ENCODE data around the gene SIGLEC5. TPM values are rescaled to one million over a fixed set of nuclear protein-coding genes. Genes with fewer than 3 reads are reported as not detected.

The SIGLEC5 gene
- total RNA-seq, 1 donor from 2014 or later, result not detected

DNA sequence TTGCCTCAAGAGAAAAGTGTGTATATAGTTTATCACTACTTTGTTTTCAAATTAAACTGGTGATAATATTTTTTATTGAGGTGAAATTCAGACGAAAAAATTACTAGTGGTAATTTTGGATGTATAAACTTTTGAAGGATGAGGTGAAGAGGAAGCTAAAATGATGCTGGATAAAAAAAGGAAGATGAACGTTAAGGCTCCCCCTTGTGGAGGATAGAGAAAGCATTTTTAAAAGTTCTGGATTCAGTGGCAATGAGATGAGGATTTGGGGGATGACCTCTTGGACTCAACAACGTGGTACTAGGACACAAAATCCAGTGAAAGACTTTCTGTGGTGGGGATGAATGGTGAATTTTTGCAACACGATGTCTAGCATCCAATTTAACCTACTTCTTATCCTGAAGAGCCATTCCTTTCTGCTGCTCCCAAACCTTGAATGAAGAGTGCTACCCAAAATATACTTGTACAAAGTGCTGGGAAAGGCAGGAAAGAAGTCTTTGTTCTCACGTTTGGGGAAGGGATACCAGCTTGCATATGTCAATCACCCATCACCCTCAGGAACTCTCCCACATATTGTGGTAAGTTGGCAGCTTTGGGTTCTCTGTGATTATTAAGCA, 7.3 kb upstream of the SIGLEC5 start:
- intact Hi-C loops (cut with DNase I), result no loop called here
- DNase-seq (no peak), ATAC-seq (ENCODE audit: poor library complexity) (no peak)

DNA sequence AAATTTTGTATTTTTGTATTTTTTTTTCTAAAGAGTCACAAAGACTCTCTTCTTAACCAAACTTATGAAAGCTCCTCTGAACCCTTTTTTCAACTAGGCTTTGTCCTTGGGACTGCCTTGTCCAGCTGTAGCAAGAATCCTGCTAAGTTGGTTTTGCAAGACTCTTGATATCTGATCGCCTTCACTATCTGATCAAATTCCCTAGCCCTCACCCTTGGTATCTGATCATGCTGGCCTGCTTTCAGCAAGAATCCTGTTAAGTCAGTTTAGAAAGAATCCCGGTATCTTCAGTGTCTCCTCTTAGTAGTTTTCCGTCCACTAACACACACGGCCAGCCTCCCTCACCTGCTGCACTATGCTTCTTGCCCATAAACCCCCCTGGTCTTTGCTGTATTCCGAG, 1.9 kb upstream of the SIGLEC5 start:
- DNase-seq, result no peak
- ATAC-seq (ENCODE audit: poor library complexity), result no peak
- intact Hi-C loops (cut with DNase I), result no loop called here

GRCh38 chr19:51628153-51628939, 1.9 kb downstream of the SIGLEC5 start:
- intact Hi-C loops (cut with DNase I), result no loop called here
- ATAC-seq (ENCODE audit: poor library complexity) (no peak), DNase-seq (no peak)

GRCh38 chr19:51627491-51628138, 2.6 kb downstream of the SIGLEC5 start:
- intact Hi-C loops (cut with DNase I), result no loop called here
- no peak for DNase-seq
- no peak for ATAC-seq (ENCODE audit: poor library complexity)

GRCh38 chr19:51626675-51627074, 3.5 kb downstream of the SIGLEC5 start:
- intact Hi-C loops (cut with DNase I), result no loop called here
- DNase-seq (no peak), ATAC-seq (ENCODE audit: poor library complexity) (no peak)

GRCh38 chr19:51621178-51621577, 9.0 kb downstream of the SIGLEC5 start:
- no peak for DNase-seq
- ATAC-seq (ENCODE audit: poor library complexity), result no peak
- intact Hi-C loops (cut with DNase I), result no loop called here

GRCh38 chr19:51615991-51616390, 14.2 kb downstream of the SIGLEC5 start:
- ATAC-seq (ENCODE audit: poor library complexity) (no peak), DNase-seq (no peak)
- intact Hi-C loops (cut with DNase I), result no loop called here

GRCh38 chr19:51614789-51615188, 15.4 kb downstream of the SIGLEC5 start:
- DNase-seq (no peak), ATAC-seq (ENCODE audit: poor library complexity) (no peak)
- intact Hi-C loops (cut with DNase I), result no loop called here

GRCh38 chr19:51610576-51610975, 19.6 kb downstream of the SIGLEC5 start:
- intact Hi-C loops (cut with DNase I), result no loop called here

DNA sequence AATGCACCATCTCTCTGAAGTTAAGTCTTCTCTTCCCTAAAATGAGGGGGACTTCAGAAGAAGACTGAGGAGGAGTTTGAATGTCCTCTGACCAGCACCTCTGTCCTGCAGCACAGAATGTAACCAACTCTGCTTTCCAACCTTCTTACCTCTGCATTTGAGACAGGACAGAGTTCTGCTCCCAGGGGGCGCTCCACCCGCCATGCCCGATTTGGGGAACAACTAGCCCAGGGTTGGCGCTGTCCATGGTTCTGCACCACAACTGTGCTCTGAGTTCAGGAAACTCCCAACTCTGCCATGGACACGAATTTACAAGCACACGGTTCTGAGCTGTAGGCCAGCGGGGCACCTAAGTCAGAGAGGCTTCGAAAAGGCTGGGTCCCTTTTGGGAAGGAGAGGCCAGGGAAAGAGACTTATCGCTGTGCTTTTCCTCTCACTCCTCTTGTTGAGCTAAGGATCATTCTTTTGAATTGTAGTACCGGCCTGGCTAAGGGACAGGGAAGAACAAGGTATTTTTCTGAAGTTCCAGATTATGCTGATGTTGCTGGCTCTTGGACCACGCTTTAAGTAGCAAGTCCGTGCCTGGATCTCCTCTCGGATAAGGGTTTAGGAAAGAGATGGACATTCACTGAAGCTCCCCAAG, 22.2 kb downstream of the SIGLEC5 start:
- intact Hi-C loops (cut with DNase I), result no loop called here
- peak; percentile 53 for ATAC-seq (ENCODE audit: poor library complexity)
- DNase-seq, result peak; percentile 91

More at GRCh38 chr19:51610576-51610975, 19.6 kb downstream of the SIGLEC5 start:
- no peak for ATAC-seq (ENCODE audit: poor library complexity)
- DNase-seq, result no peak

GRCh38 chr19:51607077-51607476, 23.1 kb downstream of the SIGLEC5 start:
- DNase-seq (no peak), ATAC-seq (ENCODE audit: poor library complexity) (no peak)
- intact Hi-C loops (cut with DNase I), result no loop called here

GRCh38 chr19:51602189-51602854, 27.9 kb downstream of the SIGLEC5 start:
- DNase-seq (no peak), ATAC-seq (ENCODE audit: poor library complexity) (no peak)
- intact Hi-C loops (cut with DNase I), result no loop called here

DNA sequence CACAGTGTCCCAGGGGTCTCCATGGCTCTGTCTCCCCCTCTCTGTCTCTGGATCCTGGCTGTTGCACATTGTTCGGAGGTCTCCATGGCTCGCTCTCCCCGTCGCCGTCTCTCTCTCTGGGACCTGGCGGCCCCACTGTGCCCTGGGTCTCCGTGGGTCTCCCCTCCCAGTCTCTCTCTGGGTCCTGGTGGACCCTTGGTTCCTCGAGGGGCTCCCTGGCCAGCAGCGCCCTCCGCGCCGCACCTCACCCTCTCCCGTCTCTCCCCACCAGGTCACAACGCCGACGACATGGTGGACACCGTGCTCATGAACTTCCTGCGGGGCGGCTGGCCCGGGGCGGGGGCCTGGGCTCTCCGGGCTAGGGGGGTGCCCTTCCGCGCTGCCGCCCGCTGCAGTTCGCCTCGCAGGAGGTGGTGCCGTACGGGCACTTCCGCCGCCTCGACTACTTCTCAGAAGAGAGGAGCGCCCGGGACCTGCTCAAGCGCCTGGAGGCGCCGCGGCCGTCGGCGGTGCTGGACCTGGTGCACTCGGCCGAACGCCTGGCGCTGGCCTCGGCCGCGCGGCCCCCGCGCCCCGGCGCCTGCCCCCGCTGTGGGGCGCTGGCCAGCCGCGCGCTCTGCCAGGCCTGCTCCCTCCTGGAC, 29.1 kb downstream of the SIGLEC5 start:
- ATAC-seq (ENCODE audit: poor library complexity), result no peak
- DNase-seq, result no peak
- intact Hi-C loops (cut with DNase I), result no loop called here

- intact Hi-C loops (cut with DNase I), result no loop called here
Observed at GRCh38 chr19:51599084-51599483, 31.1 kb downstream of the SIGLEC5 start.

DNA sequence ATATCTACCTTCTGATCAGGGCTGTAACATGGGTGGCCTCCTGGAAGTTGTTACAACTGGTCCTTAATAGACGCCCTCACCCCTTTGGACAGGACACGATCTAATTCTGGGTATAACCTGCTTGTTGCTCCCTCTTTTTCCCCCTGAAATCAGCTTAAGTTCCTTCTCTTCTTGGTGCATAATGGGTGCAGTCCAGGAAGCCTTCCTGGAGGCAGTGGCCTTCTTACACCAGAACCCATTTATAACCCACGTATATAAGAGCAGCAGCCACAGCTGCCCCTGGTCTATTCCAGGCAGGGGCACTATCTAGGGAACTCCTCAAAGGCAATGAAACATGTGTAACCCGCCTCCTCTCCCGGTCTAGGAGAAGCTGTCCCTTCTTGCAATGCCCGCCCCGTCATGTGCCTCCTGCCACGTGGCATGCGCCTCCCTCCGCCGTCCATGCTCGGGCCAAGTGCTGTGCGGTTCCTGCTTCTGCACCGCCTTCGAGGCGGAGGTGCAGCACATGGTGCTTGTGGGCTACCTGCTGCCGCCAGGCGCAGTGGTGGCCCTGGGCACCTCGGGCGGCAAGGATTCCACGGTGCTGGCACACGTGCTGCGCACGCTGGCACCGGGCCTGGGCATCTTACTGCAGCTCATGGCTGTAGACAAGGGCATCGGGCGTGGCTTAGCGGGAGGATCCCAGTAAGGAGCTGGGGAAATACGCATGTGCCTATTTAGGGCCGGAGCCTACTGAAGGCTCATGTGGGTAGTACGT, 31.9 kb downstream of the SIGLEC5 start:
- intact Hi-C loops (cut with DNase I), result no loop called here
- no peak for ATAC-seq (ENCODE audit: poor library complexity)
- DNase-seq, result no peak

More at GRCh38 chr19:51599084-51599483, 31.1 kb downstream of the SIGLEC5 start:
- ATAC-seq (ENCODE audit: poor library complexity) (no peak), DNase-seq (no peak)

- ATAC-seq (ENCODE audit: poor library complexity) (no peak), DNase-seq (no peak)
- intact Hi-C loops (cut with DNase I), result no loop called here
Observed at GRCh38 chr19:51595190-51596175, 34.7 kb downstream of the SIGLEC5 start.

DNA sequence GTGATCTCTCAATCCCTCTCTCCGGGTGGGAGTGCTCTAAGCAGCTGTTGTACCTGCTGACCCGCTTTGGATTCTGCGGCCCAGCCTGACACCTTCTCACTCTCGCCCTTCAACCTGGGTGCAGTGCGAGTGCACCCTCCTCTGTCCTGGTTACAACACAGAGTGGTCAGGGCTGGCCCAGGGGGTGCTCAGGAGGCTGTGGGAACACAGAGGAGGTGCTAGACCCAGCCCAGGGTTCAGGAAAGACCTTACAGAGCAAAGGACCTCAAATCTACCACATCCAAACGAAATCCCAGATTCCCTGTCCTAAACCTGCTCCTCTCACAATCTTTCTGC, 35.5 kb downstream of the SIGLEC5 start:
- DNase-seq (no peak), ATAC-seq (ENCODE audit: poor library complexity) (peak; percentile 7)
- intact Hi-C loops (cut with DNase I), result no loop called here

Data from Right ventricle myocardium superior (tissue), 1 donor.